GM23338 (cell line): ENCODE results near the gene ASL.

Experiments used
- CREB1 ChIP-seq: fragments of 250-450 bp; sonication (Bioruptor Pico); IDR thresholded peaks from 2 replicates; pipeline ENCODE4 v1.5.0; 2020; ENCODE audit warnings: low read depth, mild to moderate bottlenecking, moderate library complexity
- EZH2 ChIP-seq: fragments of 200-600 bp; sonication (generic); IDR thresholded peaks from one replicate; pipeline ENCODE4 v1.8.0; 2017; ENCODE audit warnings: antibody characterized with exemption, mild to moderate bottlenecking, low read depth; ENCODE audit not compliant: unreplicated experiment
- EZH2phosphoT487 ChIP-seq: fragments of 200-600 bp; sonication (generic); IDR thresholded peaks from one replicate; pipeline ENCODE4 v1.8.1; 2018; ENCODE audit warnings: antibody characterized with exemption; ENCODE audit not compliant: unreplicated experiment
- JUNB ChIP-seq: IDR thresholded peaks from one replicate; pipeline ENCODE4 v1.6.1; 2016; ENCODE audit warnings: antibody characterized with exemption; ENCODE audit not compliant: unreplicated experiment
- NANOG ChIP-seq: IDR thresholded peaks from 2 replicates; pipeline ENCODE4 v1.6.1; 2016; ENCODE audit warnings: antibody characterized with exemption, borderline replicate concordance
- POLR2AphosphoS5 ChIP-seq: IDR thresholded peaks from 2 replicates; pipeline ENCODE4 v1.6.1; 2016; ENCODE audit warnings: antibody characterized with exemption, low read depth
- STAT1 ChIP-seq: IDR thresholded peaks from one replicate; pipeline ENCODE4 v1.6.1; 2016; ENCODE audit warnings: antibody characterized with exemption; ENCODE audit not compliant: unreplicated experiment
- ZNF114 ChIP-seq: fragments of 250-450 bp; sonication (Bioruptor Pico); IDR thresholded peaks from 2 replicates; pipeline ENCODE4 v1.5.0; 2020; ENCODE audit warnings: mild to moderate bottlenecking, moderate library complexity
- TF ChIP-seq, protein P1 (sequence below), 2 experiments: fragments of 200-600 bp in 1 of 2; sonication (generic) in 1 of 2; conservative IDR thresholded peaks; 2 replicates each; pipeline versions ENCODE4 v1.5.1 to v1.6.1; 2016 to 2017; ENCODE audit warnings: antibody characterized with exemption in 2 of 2, low read depth in 2 of 2, mild to moderate bottlenecking in 2 of 2, moderate library complexity in 1 of 2
- TF ChIP-seq, protein P2 (sequence below): IDR thresholded peaks from one replicate; pipeline ENCODE4 v1.6.1; 2018; ENCODE audit warnings: antibody characterized with exemption; ENCODE audit not compliant: unreplicated experiment
- TF ChIP-seq, protein P3 (sequence below): IDR thresholded peaks from 2 replicates; pipeline ENCODE4 v1.6.1; 2016; ENCODE audit warnings: antibody characterized with exemption
- TF ChIP-seq, protein P4 (sequence below): fragments of 250-450 bp; sonication (Bioruptor Pico); IDR thresholded peaks from 2 replicates; pipeline ENCODE4 v1.5.0; 2020; ENCODE audit warnings: mild to moderate bottlenecking, moderate library complexity

DNA sequence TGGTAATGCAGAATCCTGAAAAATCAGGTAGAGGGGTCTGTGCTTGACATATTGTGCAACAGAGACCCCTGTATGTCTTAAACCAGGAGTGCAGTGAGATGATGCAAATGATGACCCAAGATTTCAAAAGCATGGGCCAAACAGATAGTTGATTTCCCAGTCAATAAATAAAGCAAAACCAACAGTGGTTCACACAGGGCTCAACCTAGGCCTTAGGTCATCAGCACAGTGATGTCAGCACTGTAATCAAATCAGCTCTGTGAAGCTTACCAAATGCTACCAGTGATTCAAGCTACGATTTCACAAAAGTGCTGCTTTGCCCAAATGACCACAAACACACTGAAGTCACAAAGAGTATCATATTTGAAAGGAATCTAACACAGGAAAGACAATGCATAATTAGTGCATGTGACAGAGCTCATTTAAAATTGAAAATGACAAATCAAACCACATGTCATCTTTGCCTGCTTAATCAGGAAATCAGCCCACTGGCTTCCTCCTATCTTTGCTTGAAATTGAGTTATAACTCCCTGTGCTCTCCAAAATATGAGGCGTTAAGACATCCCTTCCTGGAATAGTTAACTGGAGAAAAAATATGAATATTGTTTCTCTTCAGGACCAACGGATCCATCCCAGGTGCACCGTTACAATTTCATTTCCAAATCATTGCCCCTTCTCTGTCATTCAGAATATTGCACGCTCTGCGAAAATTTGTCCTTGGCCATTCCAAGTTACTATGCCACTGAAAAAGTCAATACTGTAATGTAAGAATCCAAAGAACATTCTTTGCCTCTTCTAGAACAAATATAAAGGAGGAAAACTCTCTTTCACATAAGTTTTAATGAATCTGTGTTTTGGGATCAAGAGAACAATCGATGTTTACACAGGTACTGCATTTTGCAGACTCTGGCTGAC lies 41.9 kb upstream of the ASL start:
- TF ChIP-seq, protein P1, sequence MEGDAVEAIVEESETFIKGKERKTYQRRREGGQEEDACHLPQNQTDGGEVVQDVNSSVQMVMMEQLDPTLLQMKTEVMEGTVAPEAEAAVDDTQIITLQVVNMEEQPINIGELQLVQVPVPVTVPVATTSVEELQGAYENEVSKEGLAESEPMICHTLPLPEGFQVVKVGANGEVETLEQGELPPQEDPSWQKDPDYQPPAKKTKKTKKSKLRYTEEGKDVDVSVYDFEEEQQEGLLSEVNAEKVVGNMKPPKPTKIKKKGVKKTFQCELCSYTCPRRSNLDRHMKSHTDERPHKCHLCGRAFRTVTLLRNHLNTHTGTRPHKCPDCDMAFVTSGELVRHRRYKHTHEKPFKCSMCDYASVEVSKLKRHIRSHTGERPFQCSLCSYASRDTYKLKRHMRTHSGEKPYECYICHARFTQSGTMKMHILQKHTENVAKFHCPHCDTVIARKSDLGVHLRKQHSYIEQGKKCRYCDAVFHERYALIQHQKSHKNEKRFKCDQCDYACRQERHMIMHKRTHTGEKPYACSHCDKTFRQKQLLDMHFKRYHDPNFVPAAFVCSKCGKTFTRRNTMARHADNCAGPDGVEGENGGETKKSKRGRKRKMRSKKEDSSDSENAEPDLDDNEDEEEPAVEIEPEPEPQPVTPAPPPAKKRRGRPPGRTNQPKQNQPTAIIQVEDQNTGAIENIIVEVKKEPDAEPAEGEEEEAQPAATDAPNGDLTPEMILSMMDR (conservative IDR thresholded peaks at IDR 0.05; ENCODE audit: low read depth in 2 of 2), result no peak
- TF ChIP-seq ZNF114 (CRISPR knock-in tag) (no peak), JUNB (no peak), POLR2AphosphoS5 (no peak), CREB1 (CRISPR knock-in tag) (no peak), EZH2 (no peak), NANOG (no peak), EZH2phosphoT487 (no peak), STAT1 (no peak)
- TF ChIP-seq, protein P2, sequence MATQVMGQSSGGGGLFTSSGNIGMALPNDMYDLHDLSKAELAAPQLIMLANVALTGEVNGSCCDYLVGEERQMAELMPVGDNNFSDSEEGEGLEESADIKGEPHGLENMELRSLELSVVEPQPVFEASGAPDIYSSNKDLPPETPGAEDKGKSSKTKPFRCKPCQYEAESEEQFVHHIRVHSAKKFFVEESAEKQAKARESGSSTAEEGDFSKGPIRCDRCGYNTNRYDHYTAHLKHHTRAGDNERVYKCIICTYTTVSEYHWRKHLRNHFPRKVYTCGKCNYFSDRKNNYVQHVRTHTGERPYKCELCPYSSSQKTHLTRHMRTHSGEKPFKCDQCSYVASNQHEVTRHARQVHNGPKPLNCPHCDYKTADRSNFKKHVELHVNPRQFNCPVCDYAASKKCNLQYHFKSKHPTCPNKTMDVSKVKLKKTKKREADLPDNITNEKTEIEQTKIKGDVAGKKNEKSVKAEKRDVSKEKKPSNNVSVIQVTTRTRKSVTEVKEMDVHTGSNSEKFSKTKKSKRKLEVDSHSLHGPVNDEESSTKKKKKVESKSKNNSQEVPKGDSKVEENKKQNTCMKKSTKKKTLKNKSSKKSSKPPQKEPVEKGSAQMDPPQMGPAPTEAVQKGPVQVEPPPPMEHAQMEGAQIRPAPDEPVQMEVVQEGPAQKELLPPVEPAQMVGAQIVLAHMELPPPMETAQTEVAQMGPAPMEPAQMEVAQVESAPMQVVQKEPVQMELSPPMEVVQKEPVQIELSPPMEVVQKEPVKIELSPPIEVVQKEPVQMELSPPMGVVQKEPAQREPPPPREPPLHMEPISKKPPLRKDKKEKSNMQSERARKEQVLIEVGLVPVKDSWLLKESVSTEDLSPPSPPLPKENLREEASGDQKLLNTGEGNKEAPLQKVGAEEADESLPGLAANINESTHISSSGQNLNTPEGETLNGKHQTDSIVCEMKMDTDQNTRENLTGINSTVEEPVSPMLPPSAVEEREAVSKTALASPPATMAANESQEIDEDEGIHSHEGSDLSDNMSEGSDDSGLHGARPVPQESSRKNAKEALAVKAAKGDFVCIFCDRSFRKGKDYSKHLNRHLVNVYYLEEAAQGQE, result no peak
- TF ChIP-seq, protein P3, sequence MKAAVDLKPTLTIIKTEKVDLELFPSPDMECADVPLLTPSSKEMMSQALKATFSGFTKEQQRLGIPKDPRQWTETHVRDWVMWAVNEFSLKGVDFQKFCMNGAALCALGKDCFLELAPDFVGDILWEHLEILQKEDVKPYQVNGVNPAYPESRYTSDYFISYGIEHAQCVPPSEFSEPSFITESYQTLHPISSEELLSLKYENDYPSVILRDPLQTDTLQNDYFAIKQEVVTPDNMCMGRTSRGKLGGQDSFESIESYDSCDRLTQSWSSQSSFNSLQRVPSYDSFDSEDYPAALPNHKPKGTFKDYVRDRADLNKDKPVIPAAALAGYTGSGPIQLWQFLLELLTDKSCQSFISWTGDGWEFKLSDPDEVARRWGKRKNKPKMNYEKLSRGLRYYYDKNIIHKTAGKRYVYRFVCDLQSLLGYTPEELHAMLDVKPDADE, result no peak
- TF ChIP-seq, protein P4, sequence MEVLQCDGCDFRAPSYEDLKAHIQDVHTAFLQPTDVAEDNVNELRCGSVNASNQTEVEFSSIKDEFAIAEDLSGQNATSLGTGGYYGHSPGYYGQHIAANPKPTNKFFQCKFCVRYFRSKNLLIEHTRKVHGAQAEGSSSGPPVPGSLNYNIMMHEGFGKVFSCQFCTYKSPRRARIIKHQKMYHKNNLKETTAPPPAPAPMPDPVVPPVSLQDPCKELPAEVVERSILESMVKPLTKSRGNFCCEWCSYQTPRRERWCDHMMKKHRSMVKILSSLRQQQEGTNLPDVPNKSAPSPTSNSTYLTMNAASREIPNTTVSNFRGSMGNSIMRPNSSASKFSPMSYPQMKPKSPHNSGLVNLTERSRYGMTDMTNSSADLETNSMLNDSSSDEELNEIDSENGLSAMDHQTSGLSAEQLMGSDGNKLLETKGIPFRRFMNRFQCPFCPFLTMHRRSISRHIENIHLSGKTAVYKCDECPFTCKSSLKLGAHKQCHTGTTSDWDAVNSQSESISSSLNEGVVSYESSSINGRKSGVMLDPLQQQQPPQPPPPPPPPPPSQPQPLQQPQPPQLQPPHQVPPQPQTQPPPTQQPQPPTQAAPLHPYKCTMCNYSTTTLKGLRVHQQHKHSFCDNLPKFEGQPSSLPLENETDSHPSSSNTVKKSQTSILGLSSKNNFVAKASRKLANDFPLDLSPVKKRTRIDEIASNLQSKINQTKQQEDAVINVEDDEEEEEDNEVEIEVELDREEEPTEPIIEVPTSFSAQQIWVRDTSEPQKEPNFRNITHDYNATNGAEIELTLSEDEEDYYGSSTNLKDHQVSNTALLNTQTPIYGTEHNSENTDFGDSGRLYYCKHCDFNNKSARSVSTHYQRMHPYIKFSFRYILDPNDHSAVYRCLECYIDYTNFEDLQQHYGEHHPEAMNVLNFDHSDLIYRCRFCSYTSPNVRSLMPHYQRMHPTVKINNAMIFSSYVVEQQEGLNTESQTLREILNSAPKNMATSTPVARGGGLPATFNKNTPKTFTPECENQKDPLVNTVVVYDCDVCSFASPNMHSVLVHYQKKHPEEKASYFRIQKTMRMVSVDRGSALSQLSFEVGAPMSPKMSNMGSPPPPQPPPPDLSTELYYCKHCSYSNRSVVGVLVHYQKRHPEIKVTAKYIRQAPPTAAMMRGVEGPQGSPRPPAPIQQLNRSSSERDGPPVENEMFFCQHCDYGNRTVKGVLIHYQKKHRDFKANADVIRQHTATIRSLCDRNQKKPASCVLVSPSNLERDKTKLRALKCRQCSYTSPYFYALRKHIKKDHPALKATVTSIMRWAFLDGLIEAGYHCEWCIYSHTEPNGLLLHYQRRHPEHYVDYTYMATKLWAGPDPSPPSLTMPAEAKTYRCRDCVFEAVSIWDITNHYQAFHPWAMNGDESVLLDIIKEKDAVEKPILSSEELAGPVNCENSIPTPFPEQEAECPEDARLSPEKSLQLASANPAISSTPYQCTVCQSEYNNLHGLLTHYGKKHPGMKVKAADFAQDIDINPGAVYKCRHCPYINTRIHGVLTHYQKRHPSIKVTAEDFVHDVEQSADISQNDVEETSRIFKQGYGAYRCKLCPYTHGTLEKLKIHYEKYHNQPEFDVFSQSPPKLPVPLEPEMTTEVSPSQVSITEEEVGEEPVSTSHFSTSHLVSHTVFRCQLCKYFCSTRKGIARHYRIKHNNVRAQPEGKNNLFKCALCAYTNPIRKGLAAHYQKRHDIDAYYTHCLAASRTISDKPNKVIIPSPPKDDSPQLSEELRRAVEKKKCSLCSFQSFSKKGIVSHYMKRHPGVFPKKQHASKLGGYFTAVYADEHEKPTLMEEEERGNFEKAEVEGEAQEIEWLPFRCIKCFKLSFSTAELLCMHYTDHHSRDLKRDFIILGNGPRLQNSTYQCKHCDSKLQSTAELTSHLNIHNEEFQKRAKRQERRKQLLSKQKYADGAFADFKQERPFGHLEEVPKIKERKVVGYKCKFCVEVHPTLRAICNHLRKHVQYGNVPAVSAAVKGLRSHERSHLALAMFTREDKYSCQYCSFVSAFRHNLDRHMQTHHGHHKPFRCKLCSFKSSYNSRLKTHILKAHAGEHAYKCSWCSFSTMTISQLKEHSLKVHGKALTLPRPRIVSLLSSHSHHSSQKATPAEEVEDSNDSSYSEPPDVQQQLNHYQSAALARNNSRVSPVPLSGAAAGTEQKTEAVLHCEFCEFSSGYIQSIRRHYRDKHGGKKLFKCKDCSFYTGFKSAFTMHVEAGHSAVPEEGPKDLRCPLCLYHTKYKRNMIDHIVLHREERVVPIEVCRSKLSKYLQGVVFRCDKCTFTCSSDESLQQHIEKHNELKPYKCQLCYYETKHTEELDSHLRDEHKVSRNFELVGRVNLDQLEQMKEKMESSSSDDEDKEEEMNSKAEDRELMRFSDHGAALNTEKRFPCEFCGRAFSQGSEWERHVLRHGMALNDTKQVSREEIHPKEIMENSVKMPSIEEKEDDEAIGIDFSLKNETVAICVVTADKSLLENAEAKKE, result no peak
